Fibroblast of lung (primary cell): Measurements from ENCODE around the gene RAPGEF6. TPM values are rescaled to one million over a fixed set of nuclear protein-coding genes. Genes with fewer than 3 reads are reported as not detected.

Experiments used
- DNase-seq, 2 donors: peaks; one replicate each; pipeline versions ENCODE4 v3.0.0 to v3.0.0-alpha.2; 2010; ENCODE audit warnings: low read depth in 2 of 2
- H2AFZ ChIP-seq: 2 replicates; pipeline ENCODE4 v1.5.1; 2012; ENCODE audit warnings: low read length, control low read depth, inconsistent platforms
- H3K27ac ChIP-seq: 2 replicates; pipeline ENCODE4 v1.5.1; 2011; ENCODE audit warnings: low read length, control low read depth; ENCODE audit not compliant: insufficient read depth
- H3K27me3 ChIP-seq: 2 replicates; pipeline ENCODE4 v1.5.1; 2011; ENCODE audit warnings: mild to moderate bottlenecking, low read length; ENCODE audit not compliant: control insufficient read depth, insufficient read depth
- H3K36me3 ChIP-seq: 2 replicates; pipeline ENCODE4 v1.5.1; 2011; ENCODE audit warnings: low read length; ENCODE audit not compliant: control insufficient read depth, insufficient read depth
- H3K4me1 ChIP-seq: 2 replicates; pipeline ENCODE4 v1.5.1; 2011; ENCODE audit warnings: low read length; ENCODE audit not compliant: control insufficient read depth, insufficient read depth; ENCODE audit errors: extremely low read depth
- H3K4me2 ChIP-seq: 2 replicates; pipeline ENCODE4 v1.5.1; 2011; ENCODE audit warnings: low read length, control low read depth; ENCODE audit not compliant: insufficient read depth; ENCODE audit errors: extremely low read depth
- H3K4me3 ChIP-seq, 4 experiments: fragments of 200-600 bp in 1 of 4; sonication (generic) in 1 of 4; replicated peaks in 1 of 4; 2 replicates each; pipeline ENCODE4 v1.5.1; 2011 to 2016; ENCODE audit warnings: low read length in 4 of 4, low read depth in 3 of 4, mild to moderate bottlenecking in 3 of 4, control low read depth in 2 of 4, inconsistent platforms in 1 of 4, mixed read lengths in 1 of 4; ENCODE audit not compliant: insufficient read depth in 1 of 4; ENCODE audit errors: control extremely low read depth in 1 of 4
- H3K79me2 ChIP-seq: 2 replicates; pipeline ENCODE4 v1.5.1; 2012; ENCODE audit warnings: mild to moderate bottlenecking, low read length, inconsistent platforms; ENCODE audit not compliant: control insufficient read depth, insufficient read depth
- H3K9ac ChIP-seq: 2 replicates; pipeline ENCODE4 v1.5.1; 2011; ENCODE audit warnings: mild to moderate bottlenecking, low read length, control low read depth; ENCODE audit not compliant: insufficient read depth
- H3K9me3 ChIP-seq: 2 replicates; pipeline ENCODE4 v1.5.1; 2012; ENCODE audit warnings: low read depth, low read length; ENCODE audit not compliant: control insufficient read depth, insufficient read depth
- H4K20me1 ChIP-seq: 2 replicates; pipeline ENCODE4 v1.5.1; 2011; ENCODE audit warnings: low read length; ENCODE audit not compliant: control insufficient read depth, insufficient read depth; ENCODE audit errors: extremely low read depth
- EZH2 ChIP-seq: IDR thresholded peaks from 2 replicates; pipeline ENCODE4 v1.5.1; 2012; ENCODE audit warnings: low read length, control low read depth, mild to moderate bottlenecking; ENCODE audit errors: missing control alignments
- polyA plus RNA-seq, 2 donors: library from polyadenylated mRNA; depleted of rRNA in 1 of 2; stranded (reverse) in 1 of 2; unstranded in 1 of 2; fragments of >200 nt; gene quantifications; 2 replicates each; pipeline ENCODE4 v1.2.1, GENCODE V29; 2011 to 2012; ENCODE audit warnings: missing spikeins in 1 of 2
- total RNA-seq: library from RNA; depleted of rRNA; stranded (reverse); fragments of >200 nt; gene quantifications from 2 replicates; pipeline ENCODE4 v1.2.1, GENCODE V29; 2014
- TF ChIP-seq, protein P1 (sequence below), 2 donors: IDR thresholded peaks in 1 of 2; conservative IDR thresholded peaks in 1 of 2; 1 replicate in 1 of 2; 2 replicates in 1 of 2; pipeline ENCODE4 v1.5.1; 2011 to 2012; ENCODE audit warnings: low read length in 2 of 2, control low read depth in 1 of 2, inconsistent platforms in 1 of 2, low read depth in 1 of 2, mild to moderate bottlenecking in 1 of 2

The RAPGEF6 gene
- total and polyA plus RNA-seq, 2 donors (not counting 1 experiment from before 2014, with no cell fraction given) = 10.2 to 35.7 TPM

DNA sequence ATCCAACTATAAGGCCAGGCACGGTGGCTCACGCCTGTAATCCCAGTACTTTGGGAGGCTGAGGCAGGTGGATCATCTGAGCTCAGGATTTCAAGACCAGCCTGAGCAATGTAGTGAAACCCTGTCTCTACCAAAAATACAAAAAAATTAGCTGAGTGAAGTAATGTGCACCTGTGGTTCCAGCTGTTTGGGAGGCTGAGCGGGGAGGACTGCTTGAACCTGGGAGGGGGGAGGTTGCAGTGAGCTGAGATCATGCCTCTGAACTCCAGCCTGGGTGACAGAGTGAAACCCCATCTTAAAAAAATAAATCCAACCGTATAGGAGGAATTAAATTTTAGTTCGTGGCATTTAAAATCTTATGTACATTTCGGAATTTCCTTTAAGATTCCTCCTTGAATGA, 247.8 kb downstream of the RAPGEF6 start:
- TF ChIP-seq, protein P1, sequence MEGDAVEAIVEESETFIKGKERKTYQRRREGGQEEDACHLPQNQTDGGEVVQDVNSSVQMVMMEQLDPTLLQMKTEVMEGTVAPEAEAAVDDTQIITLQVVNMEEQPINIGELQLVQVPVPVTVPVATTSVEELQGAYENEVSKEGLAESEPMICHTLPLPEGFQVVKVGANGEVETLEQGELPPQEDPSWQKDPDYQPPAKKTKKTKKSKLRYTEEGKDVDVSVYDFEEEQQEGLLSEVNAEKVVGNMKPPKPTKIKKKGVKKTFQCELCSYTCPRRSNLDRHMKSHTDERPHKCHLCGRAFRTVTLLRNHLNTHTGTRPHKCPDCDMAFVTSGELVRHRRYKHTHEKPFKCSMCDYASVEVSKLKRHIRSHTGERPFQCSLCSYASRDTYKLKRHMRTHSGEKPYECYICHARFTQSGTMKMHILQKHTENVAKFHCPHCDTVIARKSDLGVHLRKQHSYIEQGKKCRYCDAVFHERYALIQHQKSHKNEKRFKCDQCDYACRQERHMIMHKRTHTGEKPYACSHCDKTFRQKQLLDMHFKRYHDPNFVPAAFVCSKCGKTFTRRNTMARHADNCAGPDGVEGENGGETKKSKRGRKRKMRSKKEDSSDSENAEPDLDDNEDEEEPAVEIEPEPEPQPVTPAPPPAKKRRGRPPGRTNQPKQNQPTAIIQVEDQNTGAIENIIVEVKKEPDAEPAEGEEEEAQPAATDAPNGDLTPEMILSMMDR (conservative IDR thresholded peaks at IDR 0.05 in 1 of 2, IDR thresholded peaks at IDR 0.05 in 1 of 2; ENCODE audit: low read depth in 1 of 2, low read length in 2 of 2) = no peak
- no peak for TF ChIP-seq EZH2
- Histone ChIP-seq H3K36me3 (peaks cover 2% of the 10 kb centered on the region), H3K27ac (no peak overlapping the region), H3K4me3 (no peak overlapping the region), H3K27me3 (no peaks in the 10 kb centered on the region), H3K4me2 (no peak overlapping the region), H3K9ac (no peak overlapping the region), H3K79me2 (no peaks in the 10 kb centered on the region), H2AFZ (no peak overlapping the region), H3K4me1 (no peaks in the 10 kb centered on the region), H3K9me3 (no peaks in the 10 kb centered on the region), H4K20me1 (no peaks in the 10 kb centered on the region)
- no peak for DNase-seq

DNA sequence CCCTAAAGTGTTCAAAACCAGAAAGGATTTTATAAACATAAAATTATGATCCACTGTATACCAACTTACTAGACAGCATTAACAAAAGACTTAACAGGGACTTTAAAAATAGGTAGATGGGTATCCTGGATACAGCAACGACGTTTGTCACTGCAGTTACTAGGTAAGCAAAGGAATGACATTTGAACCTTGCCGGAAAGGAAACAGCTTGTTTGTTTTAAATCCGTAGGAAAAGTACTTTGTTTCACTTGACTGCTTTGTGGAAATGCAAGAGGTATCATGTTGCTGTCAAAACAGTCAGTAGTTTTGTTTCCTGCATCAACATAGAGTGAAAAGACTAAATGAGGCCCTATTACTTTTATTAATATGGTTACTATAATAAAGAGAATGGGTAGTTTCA, 248.2 kb downstream of the RAPGEF6 start:
- H3K27me3 ChIP-seq = no peaks in the 10 kb centered on the region
- H2AFZ ChIP-seq = no peak overlapping the region
- no peak overlapping the region for H3K27ac ChIP-seq
- H3K9me3 ChIP-seq = no peaks in the 10 kb centered on the region
- DNase-seq = peak; percentile 17 to 32
- H3K4me1 ChIP-seq = no peaks in the 10 kb centered on the region
- H3K36me3 ChIP-seq = peaks cover under 1% of the 10 kb centered on the region
- H4K20me1 ChIP-seq = no peaks in the 10 kb centered on the region
- TF ChIP-seq, protein P1 (conservative IDR thresholded peaks at IDR 0.05 in 1 of 2, IDR thresholded peaks at IDR 0.05 in 1 of 2; ENCODE audit: low read depth in 1 of 2, low read length in 2 of 2) = no peak
- TF ChIP-seq EZH2 = no peak
- H3K79me2 ChIP-seq = no peaks in the 10 kb centered on the region
- H3K4me3 ChIP-seq = no peak overlapping the region
- no peak overlapping the region for H3K4me2 ChIP-seq
- H3K9ac ChIP-seq = no peak overlapping the region

DNA sequence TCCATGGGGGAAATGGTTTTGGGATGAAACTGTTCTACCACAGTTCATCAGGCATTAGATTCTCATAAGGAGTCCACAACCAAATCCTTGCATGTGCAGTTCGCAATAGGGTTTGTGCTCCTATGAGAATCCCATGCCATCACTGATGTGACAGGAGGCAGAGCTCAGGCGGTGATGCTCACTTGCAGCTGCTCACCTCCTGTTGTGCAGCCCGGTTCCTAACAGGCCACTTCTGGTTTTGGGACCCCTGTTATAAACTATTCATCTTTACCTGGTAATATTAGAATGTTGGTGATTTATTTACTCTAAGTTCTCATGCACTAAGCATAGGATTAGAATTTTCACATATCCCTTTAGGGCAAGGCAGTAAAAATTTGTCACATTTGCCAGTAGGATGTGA, 248.9 kb downstream of the RAPGEF6 start:
- DNase-seq = no peak
- Histone ChIP-seq H3K27me3 (no peaks in the 10 kb centered on the region), H2AFZ (no peak overlapping the region), H3K27ac (no peak overlapping the region), H4K20me1 (no peaks in the 10 kb centered on the region), H3K4me1 (no peaks in the 10 kb centered on the region), H3K79me2 (no peaks in the 10 kb centered on the region), H3K36me3 (no peaks in the 10 kb centered on the region), H3K9me3 (no peaks in the 10 kb centered on the region), H3K9ac (no peak overlapping the region), H3K4me3 (no peak overlapping the region), H3K4me2 (no peak overlapping the region)
- TF ChIP-seq, protein P1 (conservative IDR thresholded peaks at IDR 0.05 in 1 of 2, IDR thresholded peaks at IDR 0.05 in 1 of 2; ENCODE audit: low read depth in 1 of 2, low read length in 2 of 2) = no peak
- TF ChIP-seq EZH2 = no peak
